A549 (cell line): ENCODE results near the gene NUB1. TPM values are rescaled to one million over a fixed set of nuclear protein-coding genes. Genes with fewer than 3 reads are reported as not detected.

Source experiments
- ATAC-seq, 2 experiments: fragments of 200-7000 bp in 1 of 2; fragments of >200 bp in 1 of 2; cut with Nextera tagmentation in 1 of 2; cut with Tn5 transposase in 1 of 2; 3 replicates each; pipeline versions ENCODE4 v1.8.0 to v1.9.1; 2018 to 2020; ENCODE audit warnings: mild to moderate bottlenecking in 1 of 2, moderate library complexity in 1 of 2
- CTCF ChIA-PET: fragments of 300-600 bp; sonication (Branson Sonifier 250); formaldehyde crosslinking; extraction: SDS; loops from one replicate; lab custom pipeline; 2021; ENCODE audit warnings: antibody characterized with exemption, inconsistent platforms; lab: Yijun Ruan, JAX
- POLR2A ChIA-PET: fragments of 350-600 bp; formaldehyde crosslinking; extraction: SDS; loops from one replicate; lab custom pipeline; 2021; ENCODE audit warnings: antibody characterized with exemption, inconsistent platforms; lab: Yijun Ruan, JAX
- DNase-seq, 2 experiments: peaks; one replicate each; pipeline versions ENCODE4 v3.0.0 to v3.0.0-alpha.2; 2011 to 2016; ENCODE audit warnings: low read depth in 1 of 2, low spot score in 1 of 2
- FAIRE-seq: peaks from 2 replicates; lab custom pipeline; 2011; peaks lifted over from hg19 to GRCh38; lab: Jason Lieb, UNC
- H3K27ac ChIP-seq, 2 experiments: fragments of >200 bp; sonication (Bioruptor Twin); formaldehyde crosslinking; 3 replicates each; pipeline ENCODE4 v1.5.1; 2016 to 2017
- H3K4me1 ChIP-seq: fragments of >200 bp; sonication (Bioruptor Twin); formaldehyde crosslinking; 3 replicates; pipeline ENCODE4 v1.6.1; 2016
- H3K4me2 ChIP-seq: fragments of >200 bp; sonication (Bioruptor Twin); formaldehyde crosslinking; 3 replicates; pipeline ENCODE4 v1.6.1; 2016
- H3K4me3 ChIP-seq: fragments of >200 bp; sonication (Bioruptor Twin); formaldehyde crosslinking; 3 replicates; pipeline ENCODE4 v1.5.1; 2016
- H3K9me3 ChIP-seq: fragments of >200 bp; sonication (Bioruptor Twin); formaldehyde crosslinking; 3 replicates; pipeline ENCODE4 v1.6.1; 2016
- CHD2 ChIP-seq: fragments of 150-350 bp; IDR thresholded peaks from 2 replicates; pipeline ENCODE4 v1.6.1; 2014; ENCODE audit warnings: low read length; ENCODE audit not compliant: partially characterized antibody
- CHD4 ChIP-seq: fragments of 200-600 bp; sonication (generic); IDR thresholded peaks from 2 replicates; pipeline ENCODE4 v1.6.1; 2016; ENCODE audit warnings: antibody characterized with exemption, mild to moderate bottlenecking, borderline replicate concordance
- CTCF ChIP-seq: fragments of >200 bp; sonication (Bioruptor Twin); formaldehyde crosslinking; IDR thresholded peaks from 3 replicates; pipeline ENCODE4 v1.5.1; 2016
- EHF ChIP-seq: fragments of 250-450 bp; sonication (Bioruptor Pico); IDR thresholded peaks from 2 replicates; pipeline ENCODE4 v1.5.0; 2020; ENCODE audit warnings: mild to moderate bottlenecking
- FOSB ChIP-seq: fragments of 250-450 bp; sonication (Bioruptor Pico); IDR thresholded peaks from 2 replicates; pipeline ENCODE4 v1.5.0; 2020; ENCODE audit warnings: mild to moderate bottlenecking, moderate library complexity
- FOSL2 ChIP-seq, 2 experiments: fragments of 450-650 bp in 1 of 2; fragments of >200 bp in 1 of 2; sonication (Bioruptor Twin) in 1 of 2; formaldehyde crosslinking; IDR thresholded peaks; 2 replicates each; pipeline versions ENCODE4 v1.5.0 to v1.6.1; 2016 to 2020; ENCODE audit warnings: mild to moderate bottlenecking in 1 of 2, moderate library complexity in 1 of 2
- GATA3 ChIP-seq: IDR thresholded peaks from 2 replicates; pipeline ENCODE4 v1.6.1; 2012; ENCODE audit warnings: borderline replicate concordance
- HOXB5 ChIP-seq: fragments of 250-450 bp; sonication (Bioruptor Pico); IDR thresholded peaks from 2 replicates; pipeline ENCODE4 v1.5.0; 2020; ENCODE audit warnings: mild to moderate bottlenecking, moderate library complexity
- JUN ChIP-seq, 2 experiments: fragments of >200 bp; sonication (Bioruptor Twin); formaldehyde crosslinking; IDR thresholded peaks; 2 replicates in 1 of 2; 3 replicates in 1 of 2; pipeline ENCODE4 v1.6.1; 2016 to 2017
- MAZ ChIP-seq: fragments of 150-350 bp; IDR thresholded peaks from 2 replicates; pipeline ENCODE4 v1.6.1; 2014; ENCODE audit warnings: antibody characterized with exemption, low read depth, low read length, borderline replicate concordance
- MYC ChIP-seq: IDR thresholded peaks from 2 replicates; pipeline ENCODE4 v1.6.1; 2012; ENCODE audit warnings: mild to moderate bottlenecking, inconsistent platforms, low read length, improper control_type of control experiment, borderline replicate concordance
- PHF8 ChIP-seq: fragments of 200-600 bp; sonication (generic); IDR thresholded peaks from 2 replicates; pipeline ENCODE4 v1.6.1; 2016; ENCODE audit warnings: low read depth, mild to moderate bottlenecking, antibody characterized with exemption, moderate library complexity, borderline replicate concordance
- POLR2AphosphoS2 ChIP-seq: conservative IDR thresholded peaks from 2 replicates; pipeline ENCODE4 v1.6.1; 2012; ENCODE audit warnings: low read length, improper control_type of control experiment, inconsistent platforms
- SREBF2 ChIP-seq: fragments of 450-650 bp; IDR thresholded peaks from 2 replicates; pipeline ENCODE4 v1.6.1; 2014; ENCODE audit warnings: mild to moderate bottlenecking, moderate library complexity
- TFCP2L1 ChIP-seq: fragments of 250-450 bp; sonication (Bioruptor Pico); IDR thresholded peaks from 2 replicates; pipeline ENCODE4 v1.5.0; 2021; ENCODE audit warnings: mild to moderate bottlenecking
- TP53 ChIP-seq: fragments of 250-450 bp; sonication (Bioruptor Pico); IDR thresholded peaks from 2 replicates; pipeline ENCODE4 v1.5.0; 2021; ENCODE audit warnings: mild to moderate bottlenecking, moderate library complexity
- ZNF302 ChIP-seq: fragments of 250-450 bp; sonication (Bioruptor Pico); IDR thresholded peaks from 2 replicates; pipeline ENCODE4 v1.9.0; 2021; ENCODE audit warnings: inconsistent platforms, mild to moderate bottlenecking, moderate library complexity
- ZSCAN20 ChIP-seq: fragments of 250-450 bp; sonication (Bioruptor Pico); IDR thresholded peaks from 2 replicates; pipeline ENCODE4 v1.8.0; 2022; ENCODE audit warnings: mild to moderate bottlenecking, moderate library complexity
- WGBS: methylation state at CpG from one replicate; pipeline ENCODE4 v1.1.6; 2017; ENCODE audit errors: missing lambda C conversion rate; 5-methylcytosine and 5-hydroxymethylcytosine counted together
- polyA plus RNA-seq, 4 experiments: library from polyadenylated mRNA; depleted of rRNA in 3 of 4; stranded (reverse); fragments of >200 nt; fragmentation: RNase III in 1 of 4; extraction: RNeasy Plus Mini Kit Qiagen cat#74134 plus additional on column Dnase treatment in 1 of 4; gene quantifications; 2 replicates in 3 of 4; 3 replicates in 1 of 4; pipeline ENCODE4 v1.2.3, GENCODE V29; 2011 to 2017
- TF ChIP-seq, protein P1 (sequence below): fragments of 250-450 bp; sonication (Bioruptor Pico); IDR thresholded peaks from 2 replicates; pipeline ENCODE4 v1.5.0; 2021; ENCODE audit warnings: mild to moderate bottlenecking, moderate library complexity, borderline replicate concordance
- TF ChIP-seq, protein P2 (sequence below): IDR thresholded peaks from 2 replicates; pipeline ENCODE4 v1.6.1; 2012; ENCODE audit warnings: low read depth, borderline replicate concordance
- TF ChIP-seq, protein P3 (sequence below): fragments of 250-450 bp; sonication (Bioruptor Pico); IDR thresholded peaks from 2 replicates; pipeline ENCODE4 v1.5.0; 2020; ENCODE audit warnings: low read depth, mild to moderate bottlenecking, moderate library complexity
- TF ChIP-seq, protein P4 (sequence below): IDR thresholded peaks from 2 replicates; pipeline ENCODE4 v1.6.1; 2012

NUB1 gene
- polyA plus RNA-seq, 2 of the 4 experiments (the other 2 are of a cell fraction) = 45.0 to 105 TPM

GRCh38 chr7:151380199-151381097 is 38.8 kb downstream of the NUB1 start:
- ATAC-seq (no peak), FAIRE-seq (no peak), DNase-seq (no peak)
- Histone ChIP-seq H3K4me2 (no peak overlapping the region), H3K4me3 (no peak overlapping the region), H3K9me3 (no peaks in the 10 kb centered on the region), H3K27ac (no peak overlapping the region), H3K4me1 (0 out of 3 replicates have a peak, but pooled peaks cover 2% of the 10 kb centered on the region)
- ChIA-PET POLR2A (interaction anchor here (0.6 kb wide), 1 partner anchor 154 kb away, joined by 4 read pairs; no protein-coding TSS in a partner anchor), CTCF (interaction anchor here (1.1 to 21.5 kb wide), 4 partner anchors 9 to 67 kb away, joined by 3 to 438 read pairs (median 14); partner anchors contain the start of gene CRYGN)
- no peak for TF ChIP-seq FOSL2 (IDR thresholded peaks at IDR 0.05)
- TF ChIP-seq FOSL2 (CRISPR knock-in tag; IDR thresholded peaks at IDR 0.05) = no peak
- TF ChIP-seq MAZ = no peak
- TF ChIP-seq MYC = no peak
- no peak for TF ChIP-seq CHD4
- TF ChIP-seq, protein P1, sequence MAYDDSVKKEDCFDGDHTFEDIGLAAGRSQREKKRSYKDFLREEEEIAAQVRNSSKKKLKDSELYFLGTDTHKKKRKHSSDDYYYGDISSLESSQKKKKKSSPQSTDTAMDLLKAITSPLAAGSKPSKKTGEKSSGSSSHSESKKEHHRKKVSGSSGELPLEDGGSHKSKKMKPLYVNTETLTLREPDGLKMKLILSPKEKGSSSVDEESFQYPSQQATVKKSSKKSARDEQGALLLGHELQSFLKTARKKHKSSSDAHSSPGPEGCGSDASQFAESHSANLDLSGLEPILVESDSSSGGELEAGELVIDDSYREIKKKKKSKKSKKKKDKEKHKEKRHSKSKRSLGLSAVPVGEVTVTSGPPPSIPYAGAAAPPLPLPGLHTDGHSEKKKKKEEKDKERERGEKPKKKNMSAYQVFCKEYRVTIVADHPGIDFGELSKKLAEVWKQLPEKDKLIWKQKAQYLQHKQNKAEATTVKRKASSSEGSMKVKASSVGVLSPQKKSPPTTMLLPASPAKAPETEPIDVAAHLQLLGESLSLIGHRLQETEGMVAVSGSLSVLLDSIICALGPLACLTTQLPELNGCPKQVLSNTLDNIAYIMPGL (CRISPR knock-in tag) = no peak
- TF ChIP-seq GATA3 = no peak
- TF ChIP-seq, protein P2, sequence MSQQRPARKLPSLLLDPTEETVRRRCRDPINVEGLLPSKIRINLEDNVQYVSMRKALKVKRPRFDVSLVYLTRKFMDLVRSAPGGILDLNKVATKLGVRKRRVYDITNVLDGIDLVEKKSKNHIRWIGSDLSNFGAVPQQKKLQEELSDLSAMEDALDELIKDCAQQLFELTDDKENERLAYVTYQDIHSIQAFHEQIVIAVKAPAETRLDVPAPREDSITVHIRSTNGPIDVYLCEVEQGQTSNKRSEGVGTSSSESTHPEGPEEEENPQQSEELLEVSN = no peak
- 93% methylated on average over 20 of the region's 32 CpGs for WGBS

DNA sequence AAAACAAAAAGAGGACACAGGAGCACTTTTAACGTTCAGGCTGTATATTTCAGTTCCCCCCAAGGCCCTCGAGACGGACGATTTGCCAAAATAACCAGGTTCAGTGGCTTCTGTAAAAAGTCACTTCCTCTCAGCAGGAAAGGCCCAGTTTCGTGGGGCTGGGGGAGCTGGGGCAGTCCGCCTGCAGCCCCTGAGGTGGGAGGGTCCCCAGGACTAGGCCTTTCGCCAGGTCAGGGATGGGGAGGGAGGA is 39.4 kb downstream of the NUB1 start:
- WGBS = 84% methylated on average over 7 of the region's 7 CpGs
- Histone ChIP-seq H3K9me3 (no peaks in the 10 kb centered on the region), H3K4me3 (no peak overlapping the region), H3K4me2 (no peak overlapping the region), H3K27ac (no peak overlapping the region), H3K4me1 (0 out of 3 replicates have a peak, but pooled peaks cover 2% of the 10 kb centered on the region)
- FAIRE-seq = no peak
- ATAC-seq = no peak
- DNase-seq = no peak
- ChIA-PET CTCF (interaction anchor here (1.2 to 21.5 kb wide), 3 partner anchors 13 to 67 kb away, joined by 4 to 438 read pairs (median 24); partner anchors contain the start of gene CRYGN), POLR2A (no interaction called here)
- TF ChIP-seq PHF8 = no peak
- TF ChIP-seq, protein P1 (CRISPR knock-in tag) = no peak
- no peak for TF ChIP-seq TFCP2L1 (CRISPR knock-in tag)
- TF ChIP-seq FOSB (CRISPR knock-in tag) = no peak
- no peak for TF ChIP-seq POLR2AphosphoS2
- no peak for TF ChIP-seq SREBF2
- TF ChIP-seq JUN (IDR thresholded peaks at IDR 0.05) = no peak

- POLR2A ChIA-PET = no interaction called here
- Histone ChIP-seq H3K4me3 (peak overlapping the region; percentile 18; the same call in 2 of the 3 replicates), H3K4me2 (peak overlapping the region; percentile 57), H3K9me3 (no peaks in the 10 kb centered on the region), H3K4me1 (0 out of 3 replicates have a peak, but pooled peaks cover 5% of the 10 kb centered on the region), H3K27ac (no peak overlapping the region; a peak in 1 of 6 replicates)
- ATAC-seq (peak in 1 of 2 experiments; percentile 16; a peak in 3 of 6 replicates), FAIRE-seq (no peak), DNase-seq (no peak)
- WGBS = 66% methylated on average over 47 of the region's 83 CpGs
- CTCF ChIA-PET = interaction anchor here (1.2 to 21.5 kb wide), 3 partner anchors 13 to 66 kb away, joined by 4 to 438 read pairs (median 24); partner anchors contain the start of gene CRYGN
- TF ChIP-seq, protein P3, sequence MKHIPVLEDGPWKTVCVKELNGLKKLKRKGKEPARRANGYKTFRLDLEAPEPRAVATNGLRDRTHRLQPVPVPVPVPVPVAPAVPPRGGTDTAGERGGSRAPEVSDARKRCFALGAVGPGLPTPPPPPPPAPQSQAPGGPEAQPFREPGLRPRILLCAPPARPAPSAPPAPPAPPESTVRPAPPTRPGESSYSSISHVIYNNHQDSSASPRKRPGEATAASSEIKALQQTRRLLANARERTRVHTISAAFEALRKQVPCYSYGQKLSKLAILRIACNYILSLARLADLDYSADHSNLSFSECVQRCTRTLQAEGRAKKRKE (CRISPR knock-in tag) = no peak
- TF ChIP-seq CTCF (no peak), MYC (no peak), ZNF302 (no peak), CHD4 (no peak), ZSCAN20 (CRISPR knock-in tag) (no peak), TP53 (CRISPR knock-in tag) (no peak), EHF (no peak), HOXB5 (no peak), CHD2 (no peak)
- TF ChIP-seq, protein P4, sequence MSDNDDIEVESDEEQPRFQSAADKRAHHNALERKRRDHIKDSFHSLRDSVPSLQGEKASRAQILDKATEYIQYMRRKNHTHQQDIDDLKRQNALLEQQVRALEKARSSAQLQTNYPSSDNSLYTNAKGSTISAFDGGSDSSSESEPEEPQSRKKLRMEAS = no peak
These were observed 39.9 kb downstream of the NUB1 start for GRCh38 chr7:151381348-151382078.
